ENCODE measurements around the gene TCP1.
"Not testable (repeated sequence)": the region's sequence is repeated elsewhere in the genome, so short reads cannot be mapped to it uniquely, and the experiment has no call there.

Gene TCP1

DNA sequence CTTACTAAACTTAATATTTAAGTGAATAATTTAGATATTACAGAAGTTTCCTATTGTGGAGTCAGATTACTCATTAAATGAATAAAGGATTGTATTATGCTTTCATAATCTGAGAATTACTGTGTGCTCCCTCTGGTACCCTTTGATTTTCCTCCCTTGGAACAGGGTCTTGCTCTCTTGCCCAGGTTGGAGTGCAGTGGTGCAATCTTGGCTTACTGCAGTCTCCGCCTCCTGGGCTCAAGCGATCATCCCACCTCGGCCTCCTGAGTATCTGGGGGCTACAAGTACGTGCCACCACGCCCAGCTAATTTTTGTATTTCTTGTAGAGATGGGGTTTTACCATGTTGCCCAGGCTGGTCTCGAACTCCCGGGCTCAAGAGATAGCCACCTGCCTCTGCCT lies 52.5 kb downstream of the TCP1 start:
- DNase-seq (ENCODE audit: low spot score): no peak

DNA sequence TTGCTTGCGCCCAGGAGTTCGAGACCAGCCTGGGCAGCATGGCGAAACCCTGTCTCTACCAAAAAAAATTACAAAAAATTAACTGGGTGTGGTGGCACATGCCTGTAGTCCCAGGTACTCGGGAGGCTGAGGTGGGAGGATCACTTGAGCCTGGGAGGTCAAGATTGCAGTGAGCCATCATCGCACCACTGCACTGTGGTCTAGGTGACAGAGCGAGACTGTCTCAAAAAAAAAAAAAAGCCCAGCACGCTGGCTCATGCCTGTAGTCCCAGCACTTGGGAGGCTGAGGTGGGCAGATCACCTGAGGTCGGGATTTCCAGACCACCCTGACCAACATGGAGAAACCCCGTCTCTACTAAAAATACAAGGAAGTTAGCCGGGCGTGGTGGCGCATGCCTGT lies 56.0 kb downstream of the TCP1 start:
- DNase-seq (ENCODE audit: low spot score): not testable (repeated sequence)

DNA sequence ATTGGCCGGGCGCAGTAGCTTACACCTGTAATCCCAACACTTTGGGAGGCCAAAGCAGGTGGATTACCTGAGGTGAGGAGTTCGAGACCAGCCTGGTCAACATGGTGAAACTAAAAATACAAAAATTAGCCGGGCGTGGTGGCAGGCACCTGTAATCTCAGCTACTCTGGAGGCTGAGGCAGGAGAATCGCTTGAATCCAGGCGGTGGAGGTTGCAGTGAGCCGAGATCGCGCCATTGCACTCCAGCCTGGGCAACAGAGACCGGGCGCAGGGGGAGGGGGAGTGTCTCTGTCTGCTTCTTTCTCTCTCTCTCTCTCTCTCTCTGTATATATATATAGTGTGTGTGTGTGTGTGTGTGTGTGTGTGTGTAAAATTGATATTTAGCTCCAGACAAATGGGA lies 56.9 kb downstream of the TCP1 start:
- not testable (repeated sequence) for DNase-seq (ENCODE audit: low spot score)

DNA sequence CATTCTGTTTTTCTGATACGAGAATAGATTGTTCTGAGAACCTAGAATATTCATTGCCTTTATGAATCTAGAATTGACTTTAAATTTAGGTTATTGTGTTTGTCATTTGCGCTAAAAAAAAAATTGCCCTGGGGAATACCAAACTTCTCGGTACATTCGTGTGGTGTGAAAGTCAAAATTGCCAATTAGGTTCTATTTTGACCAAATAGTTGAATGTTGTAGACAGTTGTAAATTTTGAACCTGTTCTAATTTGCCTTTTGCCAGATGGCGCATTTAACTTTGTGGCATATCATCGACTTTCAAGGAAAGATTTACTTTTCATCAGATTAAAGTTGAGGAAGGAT lies 59.1 kb downstream of the TCP1 start:
- no peak for DNase-seq (ENCODE audit: low spot score)

DNA sequence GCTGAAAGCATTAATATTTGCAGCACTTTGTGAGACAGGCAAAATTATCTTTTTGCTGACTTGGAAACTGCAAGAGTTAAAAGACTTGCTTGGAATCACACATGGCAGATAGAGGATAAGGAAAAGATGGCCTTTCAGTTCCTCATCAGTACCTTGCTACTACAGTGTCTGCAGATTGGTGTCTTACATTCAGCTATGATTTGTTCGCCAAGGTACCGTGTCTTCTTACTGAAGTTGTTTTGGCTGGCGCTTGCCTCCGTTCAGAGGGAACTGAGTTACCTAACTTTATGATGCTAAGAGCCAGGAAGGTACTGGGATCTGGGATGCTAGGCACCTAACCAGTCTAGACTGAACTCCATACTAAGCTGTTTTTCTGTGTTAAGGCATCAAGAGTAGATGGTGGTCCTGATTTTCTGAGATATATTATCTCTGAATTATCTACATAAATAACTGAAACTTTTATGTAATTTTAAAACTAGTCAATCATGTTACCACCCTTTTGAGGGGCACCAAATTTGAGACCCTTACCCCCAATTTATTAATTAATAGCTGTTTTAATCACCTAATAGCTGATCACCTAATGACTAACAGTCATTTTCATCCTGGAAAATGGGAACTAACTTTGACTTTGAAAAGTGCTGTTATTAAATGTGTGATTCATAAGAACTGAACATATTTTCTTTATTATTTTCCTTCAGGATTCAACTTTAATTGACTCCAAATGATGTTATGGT lies 59.6 kb downstream of the TCP1 start:
- peak; percentile 52 for DNase-seq (ENCODE audit: low spot score)

DNA sequence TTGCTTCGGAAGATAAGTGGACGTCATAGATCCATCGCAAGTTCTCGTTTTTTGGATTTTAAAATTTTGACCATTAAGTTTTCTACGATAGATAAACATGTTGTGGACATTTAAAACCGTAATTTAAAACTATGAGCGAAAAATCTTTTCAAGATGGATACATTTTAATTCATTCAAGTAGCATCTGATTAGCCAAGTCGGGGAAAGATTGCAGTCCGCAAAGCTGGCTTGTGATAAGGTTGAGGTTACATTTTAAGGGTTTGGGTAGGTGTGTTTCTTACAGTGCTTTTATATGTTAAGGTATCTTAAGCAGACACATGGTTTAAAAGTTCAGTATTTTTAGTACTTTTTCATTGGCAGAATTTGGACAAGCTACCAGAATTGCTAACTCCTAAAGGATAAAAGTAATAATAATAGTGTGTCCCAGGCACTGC lies 60.9 kb downstream of the TCP1 start:
- peak; percentile 43 for DNase-seq (ENCODE audit: low spot score)
